GM18873 (cell line): ENCODE measurements around the gene UBALD2.
A peak's percentile ranks its signal among the peaks of the same experiment; 100 is the strongest.
"Not testable (repeated sequence)": the region's sequence is repeated elsewhere in the genome, so short reads cannot be mapped to it uniquely, and the experiment has no call there.

Experiments used
- ATAC-seq: cut with Tn5 transposase; IDR thresholded peaks from one replicate; pipeline ENCODE4 v1.9.1; 2021; ENCODE audit warnings: mild to moderate bottlenecking, moderate library complexity, moderate number of reproducible peaks; ENCODE audit not compliant: unreplicated experiment, low FRiP score

UBALD2 gene

GRCh38 chr17:76264755-76265623 lies at the start of gene UBALD2:
TSS of gene UBALD2 (plus strand) at chr17:76265348. CDS start at chr17:76265506, 158 bp downstream.
- peak; percentile 68 for ATAC-seq

GRCh38 chr17:76217081-76217480 lies 48.1 kb upstream of the UBALD2 start:
- no peak for ATAC-seq

GRCh38 chr17:76219670-76220383 lies 45.3 kb upstream of the UBALD2 start:
- ATAC-seq: no peak

- no peak for ATAC-seq
Measured at GRCh38 chr17:76223802-76224201, 41.3 kb upstream of the UBALD2 start.

GRCh38 chr17:76225373-76226086 lies 39.6 kb upstream of the UBALD2 start:
- ATAC-seq: not testable (repeated sequence)

- not testable (repeated sequence) for ATAC-seq
Measured at GRCh38 chr17:76226749-76227148, 38.4 kb upstream of the UBALD2 start.

GRCh38 chr17:76232342-76232741 lies 32.8 kb upstream of the UBALD2 start:
- ATAC-seq: no peak

GRCh38 chr17:76233588-76234353 lies 31.4 kb upstream of the UBALD2 start:
- no peak for ATAC-seq

GRCh38 chr17:76234354-76234679 lies 30.8 kb upstream of the UBALD2 start:
- ATAC-seq: no peak

- ATAC-seq: no peak
Measured at GRCh38 chr17:76235883-76236282, 29.3 kb upstream of the UBALD2 start.

GRCh38 chr17:76236603-76237002 lies 28.5 kb upstream of the UBALD2 start:
- no peak for ATAC-seq

GRCh38 chr17:76237859-76238313 lies 27.3 kb upstream of the UBALD2 start:
- ATAC-seq: no peak

GRCh38 chr17:76238847-76239537 lies 26.2 kb upstream of the UBALD2 start:
- no peak for ATAC-seq

- ATAC-seq: no peak
Measured at GRCh38 chr17:76239538-76240274, 25.4 kb upstream of the UBALD2 start.

- ATAC-seq: no peak
Measured at GRCh38 chr17:76240461-76241203, 24.5 kb upstream of the UBALD2 start, which contains the start of gene RNF157. TSS of gene RNF157 (minus strand) at chr17:76240493. CDS start at chr17:76240240, 253 bp downstream.

- no peak for ATAC-seq
Measured at GRCh38 chr17:76241204-76241538, 24.0 kb upstream of the UBALD2 start.

GRCh38 chr17:76241691-76242255 lies 23.4 kb upstream of the UBALD2 start:
- no peak for ATAC-seq
